ENCODE data around the gene C19orf38. TPM values are rescaled to one million over a fixed set of nuclear protein-coding genes. Genes with fewer than 3 reads are reported as not detected.

The C19orf38 gene
- total and polyA plus RNA-seq, 4 donors: 0.90 to 2.0 (median 1.6) TPM

- H3K36me3 ChIP-seq (ENCODE audit: control insufficient read depth in 1 of 2, insufficient read depth in 2 of 2, low read length in 1 of 2): peaks cover 0 to 2% of the 10 kb centered on the region in 2 donors
- WGBS, 2 donors: 86 to 90% methylated on average over 17 of the region's 17 CpGs
- intact Hi-C loops (cut with DNase I): no loop called here
Measured at GRCh38 chr19:10811391-10812111, 36.7 kb upstream of the C19orf38 start.

GRCh38 chr19:10812196-10812595 lies 36.0 kb upstream of the C19orf38 start:
- intact Hi-C loops (cut with DNase I): no loop called here
- no peak overlapping the region for H3K27ac ChIP-seq (ENCODE audit: low read depth in 1 of 2, low read length in 2 of 2)
- H3K4me3 ChIP-seq (ENCODE audit: low read length in 2 of 2): no peak overlapping the region
- DNase-seq (no peak), ATAC-seq (ENCODE audit: low FRiP score) (no peak)
- H3K4me1 ChIP-seq (ENCODE audit: control insufficient read depth in 1 of 2, insufficient read depth in 2 of 2, low read length in 2 of 2): no peaks in the 10 kb centered on the region
- H3K9me3 ChIP-seq (ENCODE audit: control insufficient read depth, low read length): no peaks in the 10 kb centered on the region
- WGBS, 2 donors: 95% methylated on average over 19 of the region's 19 CpGs
- H3K27me3 ChIP-seq (ENCODE audit: control insufficient read depth in 1 of 2, insufficient read depth in 2 of 2, low read length in 1 of 2): no peaks in the 10 kb centered on the region
- peaks cover 0 to 2% of the 10 kb centered on the region in 2 donors for H3K36me3 ChIP-seq (ENCODE audit: control insufficient read depth in 1 of 2, insufficient read depth in 2 of 2, low read length in 1 of 2)

More at GRCh38 chr19:10811391-10812111, 36.7 kb upstream of the C19orf38 start:
- ATAC-seq (ENCODE audit: low FRiP score): no peak
- Histone ChIP-seq H3K27ac (ENCODE audit: low read depth in 1 of 2, low read length in 2 of 2) (no peak overlapping the region), H3K9me3 (ENCODE audit: control insufficient read depth, low read length) (no peaks in the 10 kb centered on the region), H3K4me3 (ENCODE audit: low read length in 2 of 2) (no peak overlapping the region), H3K27me3 (ENCODE audit: control insufficient read depth in 1 of 2, insufficient read depth in 2 of 2, low read length in 1 of 2) (no peaks in the 10 kb centered on the region), H3K4me1 (ENCODE audit: control insufficient read depth in 1 of 2, insufficient read depth in 2 of 2, low read length in 2 of 2) (no peaks in the 10 kb centered on the region)
- DNase-seq: no peak

DNA sequence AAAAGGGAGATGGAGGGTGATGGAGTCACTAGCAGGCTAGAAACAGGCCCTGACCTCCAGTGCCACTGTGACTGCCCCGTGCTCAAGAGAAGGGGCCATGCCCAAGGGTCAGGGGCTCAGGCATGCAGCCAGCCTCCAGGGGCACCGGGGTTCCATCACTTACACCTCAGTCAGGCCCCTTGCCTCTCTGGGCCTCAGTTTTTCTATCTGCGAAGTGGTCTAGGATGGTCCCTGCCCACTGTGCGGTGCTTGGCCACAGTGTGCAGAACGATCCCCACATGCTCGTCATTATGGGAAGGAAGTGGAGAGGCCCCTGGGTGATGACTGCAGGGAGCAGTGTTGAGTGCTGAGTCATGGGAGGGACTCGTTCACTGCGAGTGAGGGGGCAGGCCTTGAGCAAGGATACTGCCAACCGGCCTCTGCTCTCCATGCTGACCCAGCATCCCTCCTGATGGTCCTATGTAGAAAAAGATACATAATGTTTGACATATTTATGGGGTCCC lies 35.3 kb upstream of the C19orf38 start:
- peak in 1 of 2 donors; percentile 88 for DNase-seq
- no peaks in the 10 kb centered on the region for H3K27me3 ChIP-seq (ENCODE audit: control insufficient read depth in 1 of 2, insufficient read depth in 2 of 2, low read length in 1 of 2)
- H3K36me3 ChIP-seq (ENCODE audit: control insufficient read depth in 1 of 2, insufficient read depth in 2 of 2, low read length in 1 of 2): peaks cover 0 to 2% of the 10 kb centered on the region in 2 donors
- peak overlapping the region in 1 of 2 donors; percentile 6 for H3K27ac ChIP-seq (ENCODE audit: low read depth in 1 of 2, low read length in 2 of 2)
- intact Hi-C loops (cut with DNase I): no loop called here
- no peak overlapping the region for H3K4me3 ChIP-seq (ENCODE audit: low read length in 2 of 2)
- H3K9me3 ChIP-seq (ENCODE audit: control insufficient read depth, low read length): no peaks in the 10 kb centered on the region
- no peaks in the 10 kb centered on the region for H3K4me1 ChIP-seq (ENCODE audit: control insufficient read depth in 1 of 2, insufficient read depth in 2 of 2, low read length in 2 of 2)
- ATAC-seq (ENCODE audit: low FRiP score): peak; percentile 55
- 43 to 44% methylated on average over 9 of the region's 9 CpGs for WGBS, 2 donors

- H3K4me1 ChIP-seq (ENCODE audit: control insufficient read depth in 1 of 2, insufficient read depth in 2 of 2, low read length in 2 of 2): no peaks in the 10 kb centered on the region
- intact Hi-C loops (cut with DNase I): no loop called here
- ATAC-seq (ENCODE audit: low FRiP score) (no peak), DNase-seq (no peak)
- peaks cover 0 to under 1% of the 10 kb centered on the region in 2 donors for H3K36me3 ChIP-seq (ENCODE audit: control insufficient read depth in 1 of 2, insufficient read depth in 2 of 2, low read length in 1 of 2)
- H3K27ac ChIP-seq (ENCODE audit: low read depth in 1 of 2, low read length in 2 of 2): no peak overlapping the region
- WGBS, 2 donors: 95 to 98% methylated on average over 9 of the region's 9 CpGs
- H3K27me3 ChIP-seq (ENCODE audit: control insufficient read depth in 1 of 2, insufficient read depth in 2 of 2, low read length in 1 of 2): no peaks in the 10 kb centered on the region
- H3K9me3 ChIP-seq (ENCODE audit: control insufficient read depth, low read length): no peaks in the 10 kb centered on the region
- H3K4me3 ChIP-seq (ENCODE audit: low read length in 2 of 2): no peak overlapping the region
Measured at GRCh38 chr19:10815007-10815536, 33.1 kb upstream of the C19orf38 start.

DNA sequence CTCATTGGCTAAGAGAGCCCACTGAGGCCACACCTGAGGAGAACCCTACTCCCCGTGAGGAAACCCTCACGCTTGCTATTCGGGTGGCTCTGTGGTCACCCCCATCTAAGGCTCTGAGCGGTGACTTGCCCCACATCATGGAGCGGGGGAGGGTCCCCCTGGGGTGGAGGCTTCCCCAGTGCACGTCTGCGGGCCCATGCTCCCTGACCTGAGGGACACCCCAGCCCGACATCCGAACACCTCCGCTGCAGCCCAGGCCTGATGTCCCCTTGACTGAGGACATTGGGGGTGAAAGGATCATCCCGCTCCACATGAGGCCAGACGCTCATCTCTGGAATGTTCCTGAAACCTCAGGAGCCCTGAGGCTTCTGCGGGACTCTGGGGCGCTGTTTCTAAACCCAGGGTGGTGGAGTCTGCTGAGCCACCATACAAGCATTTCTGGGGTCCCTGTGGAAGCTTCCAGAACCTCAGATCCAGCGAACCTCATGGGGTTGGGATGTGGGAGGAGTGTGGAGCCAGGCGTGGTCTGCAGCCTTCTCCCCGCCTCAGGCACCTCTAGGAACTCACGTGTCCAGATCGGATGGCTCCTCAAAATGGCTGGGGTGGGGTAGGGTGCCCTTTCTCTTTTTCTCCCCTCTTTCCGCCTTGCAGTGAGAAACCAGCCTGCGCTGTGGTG lies 32.1 kb upstream of the C19orf38 start:
- H3K4me1 ChIP-seq (ENCODE audit: control insufficient read depth in 1 of 2, insufficient read depth in 2 of 2, low read length in 2 of 2): no peaks in the 10 kb centered on the region
- ATAC-seq (ENCODE audit: low FRiP score) (no peak), DNase-seq (no peak)
- 80 to 84% methylated on average over 21 of the region's 21 CpGs for WGBS, 2 donors
- H3K36me3 ChIP-seq (ENCODE audit: control insufficient read depth in 1 of 2, insufficient read depth in 2 of 2, low read length in 1 of 2): peaks cover 0 to 3% of the 10 kb centered on the region in 2 donors
- no peaks in the 10 kb centered on the region for H3K27me3 ChIP-seq (ENCODE audit: control insufficient read depth in 1 of 2, insufficient read depth in 2 of 2, low read length in 1 of 2)
- H3K27ac ChIP-seq (ENCODE audit: low read depth in 1 of 2, low read length in 2 of 2): peak overlapping the region in 1 of 2 donors; percentile 38
- no peaks in the 10 kb centered on the region for H3K9me3 ChIP-seq (ENCODE audit: control insufficient read depth, low read length)
- no peak overlapping the region for H3K4me3 ChIP-seq (ENCODE audit: low read length in 2 of 2)
- intact Hi-C loops (cut with DNase I): no loop called here

GRCh38 chr19:10816691-10817090 lies 31.5 kb upstream of the C19orf38 start:
- H3K4me3 ChIP-seq (ENCODE audit: low read length in 2 of 2): no peak overlapping the region
- DNase-seq (no peak), ATAC-seq (ENCODE audit: low FRiP score) (no peak)
- H3K9me3 ChIP-seq (ENCODE audit: control insufficient read depth, low read length): no peaks in the 10 kb centered on the region
- H3K4me1 ChIP-seq (ENCODE audit: control insufficient read depth in 1 of 2, insufficient read depth in 2 of 2, low read length in 2 of 2): no peaks in the 10 kb centered on the region
- H3K27me3 ChIP-seq (ENCODE audit: control insufficient read depth in 1 of 2, insufficient read depth in 2 of 2, low read length in 1 of 2): no peaks in the 10 kb centered on the region
- 46 to 55% methylated on average over 10 to 11 of the region's 11 CpGs for WGBS, 2 donors
- peak overlapping the region in 1 of 2 donors; percentile 38 for H3K27ac ChIP-seq (ENCODE audit: low read depth in 1 of 2, low read length in 2 of 2)
- H3K36me3 ChIP-seq (ENCODE audit: control insufficient read depth in 1 of 2, insufficient read depth in 2 of 2, low read length in 1 of 2): peaks cover 0 to 3% of the 10 kb centered on the region in 2 donors
- intact Hi-C loops (cut with DNase I): no loop called here

- H3K36me3 ChIP-seq (ENCODE audit: control insufficient read depth in 1 of 2, insufficient read depth in 2 of 2, low read length in 1 of 2): peaks cover 0 to 3% of the 10 kb centered on the region in 2 donors
- WGBS, 2 donors: 17 to 25% methylated on average over 42 of the region's 42 CpGs
- peak; percentile 86 for ATAC-seq (ENCODE audit: low FRiP score)
Measured at GRCh38 chr19:10817291-10818038, 30.8 kb upstream of the C19orf38 start.

DNA sequence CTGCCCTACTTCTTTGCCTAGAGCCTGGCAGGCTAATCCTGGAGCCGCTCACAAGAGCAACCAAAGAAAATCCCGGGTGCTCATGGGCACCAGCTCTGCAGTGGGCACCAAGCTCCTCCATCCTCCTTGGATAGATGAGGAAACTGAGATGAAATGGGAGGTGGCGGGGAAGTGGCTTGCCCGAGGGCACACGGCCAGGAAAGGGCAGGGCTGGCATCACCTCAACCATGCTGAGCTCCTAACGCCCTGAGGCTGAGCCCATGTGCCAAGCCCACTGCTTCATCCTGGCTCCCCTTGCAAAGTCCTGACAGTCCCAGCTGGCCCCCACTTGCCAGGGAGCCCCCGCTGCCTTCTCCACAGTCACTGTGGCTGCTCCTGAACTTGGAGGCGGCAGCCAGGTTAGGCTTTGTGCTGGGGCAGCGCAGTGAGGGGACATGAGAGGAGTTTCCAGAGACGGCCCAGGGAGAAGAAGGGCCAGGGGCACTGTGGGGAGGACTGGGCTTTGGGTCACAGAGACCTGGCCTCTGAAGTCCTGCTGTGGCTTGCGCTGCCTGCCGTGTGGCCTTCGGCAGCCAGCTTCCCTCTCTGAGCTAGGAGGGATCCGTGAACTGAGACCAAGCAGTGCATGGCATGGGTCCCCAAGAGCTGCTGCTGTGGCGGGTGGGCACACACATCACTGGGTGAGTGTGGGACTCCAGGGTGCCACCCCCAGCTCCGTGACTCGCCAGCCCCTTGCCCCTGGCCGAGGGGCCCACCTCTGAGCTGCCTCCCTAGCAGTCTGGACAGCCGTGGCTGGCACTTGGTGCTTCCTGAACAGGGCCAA lies 29.7 kb upstream of the C19orf38 start:
- H3K36me3 ChIP-seq (ENCODE audit: control insufficient read depth in 1 of 2, insufficient read depth in 2 of 2, low read length in 1 of 2): peaks cover 0 to 3% of the 10 kb centered on the region in 2 donors
- DNase-seq (no peak), ATAC-seq (ENCODE audit: low FRiP score) (no peak)
- intact Hi-C loops (cut with DNase I): no loop called here
- no peak overlapping the region for H3K4me3 ChIP-seq (ENCODE audit: low read length in 2 of 2)
- peak overlapping the region in 1 of 2 donors; percentile 73 for H3K27ac ChIP-seq (ENCODE audit: low read depth in 1 of 2, low read length in 2 of 2)
- WGBS, 2 donors: 77 to 83% methylated on average over 19 of the region's 19 CpGs
- no peaks in the 10 kb centered on the region for H3K9me3 ChIP-seq (ENCODE audit: control insufficient read depth, low read length)
- H3K27me3 ChIP-seq (ENCODE audit: control insufficient read depth in 1 of 2, insufficient read depth in 2 of 2, low read length in 1 of 2): no peaks in the 10 kb centered on the region
- H3K4me1 ChIP-seq (ENCODE audit: control insufficient read depth in 1 of 2, insufficient read depth in 2 of 2, low read length in 2 of 2): no peaks in the 10 kb centered on the region

More at GRCh38 chr19:10817291-10818038, 30.8 kb upstream of the C19orf38 start:
- intact Hi-C loops (cut with DNase I): no loop called here
- no peaks in the 10 kb centered on the region for H3K27me3 ChIP-seq (ENCODE audit: control insufficient read depth in 1 of 2, insufficient read depth in 2 of 2, low read length in 1 of 2)
- H3K27ac ChIP-seq (ENCODE audit: low read depth in 1 of 2, low read length in 2 of 2): peak overlapping the region; percentile 24 to 73
- H3K9me3 ChIP-seq (ENCODE audit: control insufficient read depth, low read length): no peaks in the 10 kb centered on the region
- peak; percentile 89 to 93 for DNase-seq
- no peak overlapping the region for H3K4me3 ChIP-seq (ENCODE audit: low read length in 2 of 2)
- no peaks in the 10 kb centered on the region for H3K4me1 ChIP-seq (ENCODE audit: control insufficient read depth in 1 of 2, insufficient read depth in 2 of 2, low read length in 2 of 2)

Data from aorta (tissue), 5 donors.